Measurements from ENCODE around the gene BPIFA3.

Gene BPIFA3

GRCh38 chr20:33217052-33217451 lies at the start of gene BPIFA3:
Gene BPIFA3, plus strand, starts transcription at chr20:33217352. Its CDS starts 185 bp downstream, at chr20:33217537.
- TF ChIP-seq, protein P1, sequence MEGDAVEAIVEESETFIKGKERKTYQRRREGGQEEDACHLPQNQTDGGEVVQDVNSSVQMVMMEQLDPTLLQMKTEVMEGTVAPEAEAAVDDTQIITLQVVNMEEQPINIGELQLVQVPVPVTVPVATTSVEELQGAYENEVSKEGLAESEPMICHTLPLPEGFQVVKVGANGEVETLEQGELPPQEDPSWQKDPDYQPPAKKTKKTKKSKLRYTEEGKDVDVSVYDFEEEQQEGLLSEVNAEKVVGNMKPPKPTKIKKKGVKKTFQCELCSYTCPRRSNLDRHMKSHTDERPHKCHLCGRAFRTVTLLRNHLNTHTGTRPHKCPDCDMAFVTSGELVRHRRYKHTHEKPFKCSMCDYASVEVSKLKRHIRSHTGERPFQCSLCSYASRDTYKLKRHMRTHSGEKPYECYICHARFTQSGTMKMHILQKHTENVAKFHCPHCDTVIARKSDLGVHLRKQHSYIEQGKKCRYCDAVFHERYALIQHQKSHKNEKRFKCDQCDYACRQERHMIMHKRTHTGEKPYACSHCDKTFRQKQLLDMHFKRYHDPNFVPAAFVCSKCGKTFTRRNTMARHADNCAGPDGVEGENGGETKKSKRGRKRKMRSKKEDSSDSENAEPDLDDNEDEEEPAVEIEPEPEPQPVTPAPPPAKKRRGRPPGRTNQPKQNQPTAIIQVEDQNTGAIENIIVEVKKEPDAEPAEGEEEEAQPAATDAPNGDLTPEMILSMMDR (IDR thresholded peaks at IDR 0.05; ENCODE audit: low read depth, low read length) = no peak
- H3K4me3 ChIP-seq (ENCODE audit: low read depth, low read length) = no peak within 1 kb of the TSS

GRCh38 chr20:33167859-33168258 lies 49.3 kb upstream of the BPIFA3 start, which contains the start of gene BPIFA2:
Gene BPIFA2, plus strand, starts transcription at chr20:33168159. Its CDS starts 987 bp downstream, at chr20:33169146.
- no peak within 1 kb of the TSS for H3K4me3 ChIP-seq (ENCODE audit: low read depth, low read length)
- TF ChIP-seq, protein P1 (IDR thresholded peaks at IDR 0.05; ENCODE audit: low read depth, low read length) = no peak

DNA sequence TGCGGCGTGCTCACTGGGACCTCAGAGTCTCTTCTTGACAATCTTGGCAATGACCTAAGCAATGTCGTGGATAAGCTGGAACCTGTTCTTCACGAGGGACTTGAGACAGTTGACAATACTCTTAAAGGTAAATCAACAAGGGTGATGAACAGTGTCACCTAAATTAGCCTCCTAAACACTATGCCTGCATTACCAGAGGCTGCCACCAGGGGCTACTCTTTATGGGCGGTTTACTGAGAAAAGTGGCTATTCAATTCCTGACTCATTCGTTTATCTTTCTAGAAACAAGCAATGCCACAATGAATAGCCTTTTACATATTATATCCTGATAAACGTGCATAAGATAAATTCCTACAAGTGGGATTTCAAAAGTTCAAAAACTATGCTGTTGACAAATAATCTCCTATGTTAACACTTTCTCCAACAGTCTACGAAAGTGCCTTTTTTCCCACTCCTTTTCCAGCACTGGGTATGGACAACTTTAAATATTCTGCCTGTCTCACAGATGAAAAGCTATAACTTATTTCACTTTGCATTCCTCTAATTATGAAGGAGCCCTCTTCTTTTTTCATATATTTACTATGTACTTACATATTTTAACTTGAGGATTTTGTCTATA lies 47.9 kb upstream of the BPIFA3 start:
- TF ChIP-seq, protein P1 (IDR thresholded peaks at IDR 0.05; ENCODE audit: low read depth, low read length) = peak; percentile 58
- no peak overlapping the region for H3K4me3 ChIP-seq (ENCODE audit: low read depth, low read length)

DNA sequence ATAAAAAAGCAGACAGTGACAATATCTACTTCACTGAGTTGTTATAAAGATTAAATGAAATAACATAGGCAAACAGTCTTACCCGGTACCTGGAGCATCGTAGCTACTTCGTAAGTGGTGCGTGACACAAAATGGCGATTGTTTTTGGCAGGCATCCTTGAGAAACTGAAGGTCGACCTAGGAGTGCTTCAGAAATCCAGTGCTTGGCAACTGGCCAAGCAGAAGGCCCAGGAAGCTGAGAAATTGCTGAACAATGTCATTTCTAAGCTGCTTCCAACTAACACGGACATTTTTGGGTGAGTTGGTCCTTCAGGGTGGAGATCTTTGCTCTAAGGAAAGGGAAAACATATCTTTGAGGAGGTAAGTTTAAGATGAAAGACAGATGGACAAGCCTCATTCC lies 44.4 kb upstream of the BPIFA3 start:
- H3K4me3 ChIP-seq (ENCODE audit: low read depth, low read length) = no peak overlapping the region

GRCh38 chr20:33175123-33175522 lies 42.0 kb upstream of the BPIFA3 start:
- no peak overlapping the region for H3K4me3 ChIP-seq (ENCODE audit: low read depth, low read length)

More for the DNA sequence above, 44.4 kb upstream of the BPIFA3 start:
- TF ChIP-seq, protein P1 (IDR thresholded peaks at IDR 0.05; ENCODE audit: low read depth, low read length) = no peak

DNA sequence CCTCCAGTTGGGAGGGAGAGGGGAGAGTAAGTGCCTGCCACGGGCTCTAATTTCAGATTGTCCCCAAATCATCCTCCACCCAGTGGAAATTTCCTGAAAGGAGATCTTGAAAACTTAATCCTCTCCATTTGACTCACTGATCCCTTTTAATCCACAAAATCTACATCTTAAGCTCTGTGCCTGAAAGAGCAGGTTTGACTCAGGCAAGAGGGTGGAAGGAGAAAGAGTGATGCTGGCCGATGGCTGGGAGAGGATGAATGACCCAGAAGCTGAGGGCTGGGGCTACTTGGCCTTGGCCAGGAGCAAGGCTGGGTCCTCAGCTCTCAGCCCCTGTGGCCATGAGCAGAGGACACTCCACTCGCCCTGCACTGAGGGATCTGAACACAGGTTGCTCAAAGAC lies 41.1 kb upstream of the BPIFA3 start:
- TF ChIP-seq, protein P1 (IDR thresholded peaks at IDR 0.05; ENCODE audit: low read depth, low read length) = no peak
- no peak overlapping the region for H3K4me3 ChIP-seq (ENCODE audit: low read depth, low read length)

More at GRCh38 chr20:33175123-33175522, 42.0 kb upstream of the BPIFA3 start:
- TF ChIP-seq, protein P1 (IDR thresholded peaks at IDR 0.05; ENCODE audit: low read depth, low read length) = no peak

GRCh38 chr20:33177866-33178265 lies 39.3 kb upstream of the BPIFA3 start:
- H3K4me3 ChIP-seq (ENCODE audit: low read depth, low read length) = no peak overlapping the region
- TF ChIP-seq, protein P1 (IDR thresholded peaks at IDR 0.05; ENCODE audit: low read depth, low read length) = no peak
